H9 (cell line): ENCODE measurements around the gene CCDC127. TPM values are rescaled to one million over a fixed set of nuclear protein-coding genes. Genes with fewer than 3 reads are reported as not detected.

Source experiments
- DNase-seq: peaks from one replicate; pipeline ENCODE4 v3.0.0-alpha.2; 2017
- H2AFZ ChIP-seq: one replicate; pipeline ENCODE4 v1.6.1; 2013; ENCODE audit warnings: mild to moderate bottlenecking, low read length, control low read depth, moderate library complexity
- H2AK5ac ChIP-seq: 2 replicates; pipeline ENCODE4 v1.6.1; 2013; ENCODE audit warnings: low read length, control low read depth, mixed read lengths; ENCODE audit not compliant: insufficient read length
- H2BK120ac ChIP-seq: one replicate; pipeline ENCODE4 v1.6.1; 2013; ENCODE audit warnings: low read depth, mild to moderate bottlenecking, low read length, control low read depth, inconsistent platforms; ENCODE audit not compliant: poor library complexity, severe bottlenecking
- H2BK12ac ChIP-seq: 2 replicates; pipeline ENCODE4 v1.6.1; 2013; ENCODE audit warnings: low read length, control low read depth, mixed read lengths, low read depth; ENCODE audit not compliant: insufficient read length
- H2BK15ac ChIP-seq: 2 replicates; pipeline ENCODE4 v1.6.1; 2013; ENCODE audit warnings: low read depth, low read length, control low read depth
- H2BK20ac ChIP-seq: one replicate; pipeline ENCODE4 v1.6.1; 2013; ENCODE audit warnings: low read depth, mild to moderate bottlenecking, low read length, control low read depth, inconsistent platforms; ENCODE audit not compliant: poor library complexity, severe bottlenecking
- H2BK5ac ChIP-seq: 2 replicates; pipeline ENCODE4 v1.6.1; 2013; ENCODE audit warnings: low read length, control low read depth, mixed read lengths; ENCODE audit not compliant: insufficient read length
- H3K14ac ChIP-seq: 2 replicates; pipeline ENCODE4 v1.6.1; 2013; ENCODE audit warnings: low read length, control low read depth; ENCODE audit not compliant: insufficient read depth
- H3K18ac ChIP-seq: 2 replicates; pipeline ENCODE4 v1.6.1; 2013; ENCODE audit warnings: low read depth, mild to moderate bottlenecking, mixed read lengths, low read length, control low read depth; ENCODE audit not compliant: insufficient read length
- H3K23ac ChIP-seq: 2 replicates; pipeline ENCODE4 v1.6.1; 2013; ENCODE audit warnings: low read length, control low read depth, mixed read lengths, low read depth; ENCODE audit not compliant: insufficient read length
- H3K23me2 ChIP-seq: 2 replicates; pipeline ENCODE4 v1.6.1; 2013; ENCODE audit warnings: low read depth, mild to moderate bottlenecking, mixed read lengths, low read length, control low read depth; ENCODE audit not compliant: insufficient read length, poor library complexity, severe bottlenecking
- H3K27ac ChIP-seq: 2 replicates; pipeline ENCODE4 v1.5.1; 2013; ENCODE audit warnings: low read length, control low read depth, mixed read lengths, low read depth; ENCODE audit not compliant: insufficient read length
- H3K27me3 ChIP-seq: 2 replicates; pipeline ENCODE4 v1.6.1; 2013; ENCODE audit warnings: low read length, control low read depth, inconsistent platforms; ENCODE audit not compliant: insufficient read depth
- H3K4ac ChIP-seq: 2 replicates; pipeline ENCODE4 v1.6.1; 2013; ENCODE audit warnings: low read depth, mild to moderate bottlenecking, control low read depth, inconsistent platforms, low read length, moderate library complexity
- H3K4me1 ChIP-seq: 2 replicates; pipeline ENCODE4 v1.6.1; 2013; ENCODE audit warnings: low read length, control low read depth, inconsistent platforms; ENCODE audit not compliant: insufficient read depth
- H3K4me2 ChIP-seq: 2 replicates; pipeline ENCODE4 v1.6.1; 2013; ENCODE audit warnings: low read length, control low read depth, mixed read lengths; ENCODE audit not compliant: insufficient read length, insufficient read depth
- H3K56ac ChIP-seq: 2 replicates; pipeline ENCODE4 v1.6.1; 2013; ENCODE audit warnings: low read depth, mild to moderate bottlenecking, mixed read lengths, low read length, control low read depth; ENCODE audit not compliant: insufficient read length
- H3K79me1 ChIP-seq: 2 replicates; pipeline ENCODE4 v1.6.1; 2013; ENCODE audit warnings: low read depth, mild to moderate bottlenecking, moderate library complexity, low read length, control low read depth, inconsistent platforms; ENCODE audit not compliant: insufficient read depth, poor library complexity, severe bottlenecking
- H3K79me2 ChIP-seq: 2 replicates; pipeline ENCODE4 v1.6.1; 2013; ENCODE audit warnings: low read length, control low read depth, inconsistent platforms; ENCODE audit not compliant: insufficient read depth
- H3K9ac ChIP-seq: 2 replicates; pipeline ENCODE4 v1.6.1; 2013; ENCODE audit warnings: low read length, control low read depth, mixed read lengths; ENCODE audit not compliant: insufficient read length; ENCODE audit errors: extremely low read depth
- H3K9me3 ChIP-seq: one replicate; pipeline ENCODE4 v1.6.1; 2013; ENCODE audit warnings: low read depth, low read length, inconsistent platforms; ENCODE audit not compliant: control insufficient read depth
- H3T11ph ChIP-seq: one replicate; pipeline ENCODE4 v1.6.1; 2013; ENCODE audit warnings: mild to moderate bottlenecking, low read length, control low read depth, inconsistent platforms
- H4K20me1 ChIP-seq: one replicate; pipeline ENCODE4 v1.6.1; 2013; ENCODE audit not compliant: control insufficient read depth, insufficient read length, insufficient read depth
- H4K5ac ChIP-seq: 2 replicates; pipeline ENCODE4 v1.6.1; 2013; ENCODE audit warnings: low read depth, mild to moderate bottlenecking, mixed read lengths, low read length, control low read depth; ENCODE audit not compliant: insufficient read length
- H4K8ac ChIP-seq: replicated peaks from 2 replicates; pipeline ENCODE4 v1.6.1; 2013; ENCODE audit warnings: low read length, control low read depth, mixed read lengths, low read depth; ENCODE audit not compliant: insufficient read length
- H4K91ac ChIP-seq: 2 replicates; pipeline ENCODE4 v1.6.1; 2013; ENCODE audit warnings: low read depth, mild to moderate bottlenecking, moderate library complexity, mixed read lengths, low read length, control low read depth; ENCODE audit not compliant: insufficient read length
- H3K27ac Mint-ChIP-seq, 3 experiments: 2 replicates in 2 of 3; 3 replicates in 1 of 3; pipeline ENCODE4 v1.8.0; 2020 to 2021; ENCODE audit warnings: mixed read lengths in 3 of 3, mild to moderate bottlenecking in 1 of 3, moderate library complexity in 1 of 3
- H3K27me3 Mint-ChIP-seq: 2 replicates; pipeline ENCODE4 v1.8.0; 2021; ENCODE audit warnings: low read depth, mild to moderate bottlenecking, moderate library complexity, mixed read lengths
- H3K36me3 Mint-ChIP-seq, 3 experiments: 2 replicates in 2 of 3; 3 replicates in 1 of 3; pipeline ENCODE4 v1.8.0; 2020 to 2021; ENCODE audit warnings: low read depth in 3 of 3, mixed read lengths in 3 of 3; ENCODE audit not compliant: insufficient read depth in 1 of 3
- H3K4me1 Mint-ChIP-seq, 2 experiments: 2 replicates each; pipeline ENCODE4 v1.8.0; 2020; ENCODE audit warnings: mixed read lengths in 2 of 2
- H3K4me3 Mint-ChIP-seq, 2 experiments: 2 replicates in 1 of 2; 3 replicates in 1 of 2; pipeline ENCODE4 v1.8.0; 2020 to 2021; ENCODE audit warnings: mild to moderate bottlenecking in 2 of 2, mixed read lengths in 2 of 2, moderate library complexity in 1 of 2
- H3K9me3 Mint-ChIP-seq, 2 experiments: 2 replicates in 1 of 2; 3 replicates in 1 of 2; pipeline ENCODE4 v1.8.0; 2020; ENCODE audit warnings: mild to moderate bottlenecking in 2 of 2, mixed read lengths in 2 of 2, moderate library complexity in 1 of 2
- CTCF ChIP-seq: fragments of 200-600 bp; sonication (generic); conservative IDR thresholded peaks from 3 replicates; pipeline ENCODE4 v1.8.0; 2021; ENCODE audit warnings: antibody characterized with exemption, mild to moderate bottlenecking
- WGBS: extraction: QIAGEN DNeasy Blood & Tissue Kit; methylation state at CpG from one replicate; pipeline ENCODE4 v1.1.7; 2013; ENCODE audit warnings: missing lambda C conversion rate, low lambda C conversion rate, mixed read lengths; ENCODE audit not compliant: insufficient read length; ENCODE audit errors: extremely low coverage; 5-methylcytosine and 5-hydroxymethylcytosine counted together
- total RNA-seq: library from RNA; stranded (reverse); gene quantifications from 2 replicates; pipeline ENCODE4 v1.2.1, GENCODE V29; 2021

CCDC127 gene
- total RNA-seq, 1 experiment from 2014 or later: 9.0 TPM

GRCh38 chr5:189976-190365 lies 28.0 kb downstream of the CCDC127 start:
- Histone ChIP-seq H3K79me1 (no peaks in the 10 kb centered on the region), H2BK15ac (no peak overlapping the region), H3K9me3 (no peaks in the 10 kb centered on the region), H3K9ac (no peak overlapping the region), H2AK5ac (no peak overlapping the region), H2BK120ac (no peak overlapping the region), H4K91ac (no peak overlapping the region), H2BK12ac (no peak overlapping the region), H3K4ac (no peak overlapping the region), H3K18ac (no peak overlapping the region), H2AFZ (no peak overlapping the region), H3T11ph (no peak overlapping the region), H3K4me2 (no peak overlapping the region), H4K8ac (no peak overlapping the region), H3K4me1 (0 out of 2 replicates have a peak, but pooled peaks cover 3% of the 10 kb centered on the region), H2BK5ac (no peak overlapping the region), H2BK20ac (no peak overlapping the region), H3K56ac (no peak overlapping the region), H3K27me3 (no peaks in the 10 kb centered on the region), H3K79me2 (no peaks in the 10 kb centered on the region), H4K5ac (no peak overlapping the region), H3K23ac (no peak overlapping the region), H3K27ac (no peak overlapping the region), H4K20me1 (no peaks in the 10 kb centered on the region), H3K14ac (no peak overlapping the region), H3K23me2 (no peaks in the 10 kb centered on the region)
- Mint-ChIP-seq H3K36me3 (peaks cover 0 to 2% (median 2%) of the 10 kb centered on the region in 3 experiments; a peak in 3 of 7 replicates), H3K27me3 (peaks cover 9% of the 10 kb centered on the region), H3K4me3 (no peak overlapping the region), H3K9me3 (no peaks in the 10 kb centered on the region), H3K4me1 (peaks cover 9 to 13% of the 10 kb centered on the region in 2 experiments), H3K27ac (no peak overlapping the region)
- WGBS: no CpG with 5 or more reads among the region's 11 CpGs
- no peak for DNase-seq
- no peak for TF ChIP-seq CTCF
